Activated gamma-delta T cell treated with Interleukin-2 at 50 U/mL for 16 hours (primary cell): ENCODE measurements around the gene GEMIN5.

Experiments
- DNase-seq: peaks from one replicate; pipeline ENCODE4 v3.0.0-alpha.2; 2020

GEMIN5 gene

DNA sequence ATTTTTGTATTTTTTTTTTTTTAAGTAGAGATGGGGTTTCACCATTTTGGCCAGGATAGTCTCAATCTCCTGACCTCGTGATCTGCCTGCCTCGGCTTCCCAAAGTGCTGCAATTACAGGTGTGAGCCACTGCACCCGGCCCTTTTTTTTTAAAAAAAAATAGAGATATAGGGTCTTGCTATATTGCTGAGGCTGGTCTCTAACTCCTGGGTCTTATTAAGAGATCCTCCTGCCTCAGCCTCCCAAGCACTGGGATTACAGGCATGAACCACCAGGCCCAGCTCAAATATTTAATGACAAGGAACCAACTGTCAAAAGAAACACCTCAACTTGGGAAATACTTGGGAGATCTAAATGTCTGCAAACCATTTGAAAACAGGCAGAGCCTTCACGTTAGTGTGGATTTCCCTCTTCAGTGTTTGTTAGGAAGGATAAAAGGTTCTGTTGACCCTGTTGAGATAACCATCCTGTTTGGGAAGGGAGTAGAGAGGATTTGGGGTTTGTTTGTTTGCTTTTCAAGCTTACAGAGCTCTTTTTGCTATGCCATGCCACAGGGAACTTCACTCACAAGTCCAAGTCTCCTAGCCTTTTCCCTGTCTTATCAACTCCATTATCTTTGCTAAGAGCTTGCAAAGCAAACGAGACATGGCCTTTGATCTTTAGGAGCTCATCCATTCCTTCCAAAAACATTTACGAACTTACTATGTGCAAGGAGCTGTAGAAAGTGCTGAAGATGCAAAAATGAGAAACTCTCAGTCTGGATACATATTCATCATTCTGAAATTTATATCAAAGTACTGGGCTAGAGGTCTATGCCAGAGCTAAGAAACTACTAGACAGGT is 95.1 kb downstream of the GEMIN5 start:
- no peak for DNase-seq

DNA sequence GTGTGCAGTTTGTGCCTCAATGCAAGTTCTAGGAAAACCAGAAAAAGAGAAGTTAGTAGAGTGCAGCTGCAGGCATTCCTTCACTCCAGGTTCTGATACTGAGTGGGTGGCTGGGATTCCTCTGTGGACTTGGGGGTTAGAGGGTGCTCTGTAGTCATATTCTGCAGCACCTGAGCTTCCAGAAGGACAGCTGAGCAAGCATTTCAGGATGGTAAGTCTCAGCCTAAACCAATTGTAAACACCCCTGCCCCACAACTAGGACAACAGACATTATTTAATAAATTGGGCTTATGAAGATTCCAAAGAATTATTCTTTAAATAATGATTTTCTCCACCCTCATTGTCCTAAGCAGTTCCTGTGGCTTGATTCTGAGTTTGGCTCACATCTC is 96.7 kb downstream of the GEMIN5 start:
- DNase-seq = no peak

DNA sequence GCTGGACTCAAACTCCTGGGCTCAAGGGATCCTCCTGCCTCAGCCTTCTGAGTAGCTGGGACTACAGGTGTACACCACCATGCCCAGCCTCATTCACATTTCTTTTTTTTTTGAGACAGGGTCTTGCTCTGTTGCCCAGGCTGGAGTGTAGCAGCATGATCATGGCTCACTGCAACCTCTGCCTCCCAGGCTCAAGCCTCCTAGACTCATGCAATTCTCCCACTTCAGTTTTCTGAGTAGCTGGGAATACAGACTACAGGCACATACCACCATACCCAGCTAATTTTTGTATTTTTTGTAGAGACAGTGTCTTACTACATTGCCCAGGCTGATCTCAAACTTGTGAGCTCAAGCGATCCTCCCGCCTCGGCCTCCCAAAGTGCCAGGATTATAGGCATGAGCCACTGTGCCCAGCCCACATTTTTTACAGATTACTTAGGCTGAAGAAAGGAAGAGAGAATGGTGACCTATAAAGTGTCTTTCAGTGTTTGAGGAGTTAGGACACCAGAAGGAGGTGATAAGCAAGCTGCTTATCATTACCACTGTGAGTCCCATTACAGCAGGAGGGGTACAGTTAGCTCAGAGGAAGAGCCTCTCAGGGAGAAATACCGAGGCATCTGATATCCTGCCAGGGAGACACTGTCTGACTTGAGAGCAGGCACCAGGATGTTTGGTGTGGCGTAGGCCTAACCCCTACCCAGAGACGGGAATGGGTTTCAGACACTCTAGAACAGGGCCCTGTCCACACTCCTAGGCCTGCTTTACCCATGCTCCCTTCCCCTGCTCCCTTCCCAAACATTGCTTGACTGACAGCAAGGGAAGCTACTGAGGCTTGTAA is 97.4 kb downstream of the GEMIN5 start:
- no peak for DNase-seq
